ENCODE data around the gene ALDH3A2. TPM values are rescaled to one million over a fixed set of nuclear protein-coding genes. Genes with fewer than 3 reads are reported as not detected.

Gene ALDH3A2
- total and polyA plus RNA-seq, 2 donors (not counting 1 experiment from before 2014, with no cell fraction given), result 7.5 to 35.1 TPM

DNA sequence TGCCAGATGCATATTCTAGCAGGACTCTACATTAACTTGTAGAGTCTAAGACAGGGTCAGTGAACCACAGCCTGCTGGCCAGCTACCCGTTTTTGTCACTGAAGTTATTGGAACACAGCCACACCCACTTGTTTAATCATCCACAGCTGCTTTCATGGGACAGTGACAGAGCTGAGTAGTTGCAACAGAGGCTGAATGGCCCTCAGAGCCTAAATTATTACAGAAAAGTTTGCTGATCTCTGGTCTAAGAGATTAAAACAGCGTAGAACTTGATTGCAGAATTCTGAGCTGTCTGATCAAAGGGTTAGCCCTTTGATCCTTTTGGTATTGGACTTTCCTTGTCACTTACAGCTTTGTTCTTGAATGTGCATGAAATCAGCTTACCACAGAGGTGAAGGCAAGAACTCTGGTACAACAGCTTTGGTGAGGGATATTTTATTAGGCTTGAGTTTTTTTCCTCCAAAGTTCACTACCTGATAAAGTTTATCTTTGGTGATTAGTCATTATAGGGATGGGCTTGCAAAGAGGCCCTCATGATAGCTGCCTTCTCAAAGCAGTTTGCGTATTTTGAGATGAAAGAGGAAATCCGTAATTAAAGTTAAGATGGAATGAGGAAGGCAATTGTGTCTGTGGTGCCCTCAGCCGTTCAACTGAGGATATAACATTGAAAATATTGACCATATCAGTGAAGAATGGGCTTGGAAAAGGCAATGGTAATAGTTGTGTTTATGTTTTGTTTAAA lies 23.6 kb downstream of the ALDH3A2 start:
- ChIA-PET POLR2A (no interaction called here), CTCF (interaction anchor here (1.5 kb wide), 1 partner anchor 16 kb away, joined by 3 read pairs; no protein-coding TSS in a partner anchor)
- H3K27me3 Mint-ChIP-seq, result no peaks in the 10 kb centered on the region
- H3K4me1 Mint-ChIP-seq, result peaks cover 18% of the 10 kb centered on the region
- Histone ChIP-seq H3K79me2 (ENCODE audit: control insufficient read depth, insufficient read depth, low read length) (no peaks in the 10 kb centered on the region), H2AFZ (ENCODE audit: insufficient read depth, low read depth, low read length, poor library complexity, severe bottlenecking) (no peak overlapping the region), H3K4me2 (replicated peaks; ENCODE audit: low read depth, low read length, poor library complexity, severe bottlenecking) (no peak overlapping the region), H3K27ac (ENCODE audit: low read length in 2 of 2) (no peak overlapping the region), H3K4me1 (ENCODE audit: control insufficient read depth in 2 of 2, insufficient read depth in 2 of 2, low read length in 2 of 2) (peaks cover 9 to 15% of the 10 kb centered on the region in 2 donors), H3K27me3 (replicated peaks in 1 of 4; ENCODE audit: control extremely low read depth in 1 of 4, control insufficient read depth in 3 of 4, insufficient read depth in 4 of 4, low read length in 3 of 4) (no peaks in the 10 kb centered on the region), H3K9me3 (ENCODE audit: control extremely low read depth in 1 of 3, control insufficient read depth in 2 of 3, insufficient read depth in 1 of 3, low read length in 2 of 3) (no peaks in the 10 kb centered on the region), H4K20me1 (ENCODE audit: control insufficient read depth, insufficient read depth, low read length, poor library complexity, severe bottlenecking) (no peaks in the 10 kb centered on the region), H3K4me3 (ENCODE audit: control extremely low read depth in 1 of 5, extremely low read depth in 1 of 5, insufficient read depth in 1 of 5, low read depth in 2 of 5, low read length in 4 of 5) (no peak overlapping the region), H3K9ac (ENCODE audit: low read length) (no peak overlapping the region), H3K36me3 (replicated peaks in 1 of 2; ENCODE audit: control extremely low read depth in 1 of 2, control insufficient read depth in 1 of 2, extremely low read depth in 1 of 2, insufficient read depth in 2 of 2, low read length in 1 of 2) (peaks cover 6 to 11% of the 10 kb centered on the region in 2 experiments)
- WGBS (ENCODE audit: insufficient coverage), result 90% methylated on average over 4 of the region's 5 CpGs
- no peak for ATAC-seq (ENCODE audit: low read depth)
- H3K27ac Mint-ChIP-seq, result no peak overlapping the region
- TF ChIP-seq, protein P1, sequence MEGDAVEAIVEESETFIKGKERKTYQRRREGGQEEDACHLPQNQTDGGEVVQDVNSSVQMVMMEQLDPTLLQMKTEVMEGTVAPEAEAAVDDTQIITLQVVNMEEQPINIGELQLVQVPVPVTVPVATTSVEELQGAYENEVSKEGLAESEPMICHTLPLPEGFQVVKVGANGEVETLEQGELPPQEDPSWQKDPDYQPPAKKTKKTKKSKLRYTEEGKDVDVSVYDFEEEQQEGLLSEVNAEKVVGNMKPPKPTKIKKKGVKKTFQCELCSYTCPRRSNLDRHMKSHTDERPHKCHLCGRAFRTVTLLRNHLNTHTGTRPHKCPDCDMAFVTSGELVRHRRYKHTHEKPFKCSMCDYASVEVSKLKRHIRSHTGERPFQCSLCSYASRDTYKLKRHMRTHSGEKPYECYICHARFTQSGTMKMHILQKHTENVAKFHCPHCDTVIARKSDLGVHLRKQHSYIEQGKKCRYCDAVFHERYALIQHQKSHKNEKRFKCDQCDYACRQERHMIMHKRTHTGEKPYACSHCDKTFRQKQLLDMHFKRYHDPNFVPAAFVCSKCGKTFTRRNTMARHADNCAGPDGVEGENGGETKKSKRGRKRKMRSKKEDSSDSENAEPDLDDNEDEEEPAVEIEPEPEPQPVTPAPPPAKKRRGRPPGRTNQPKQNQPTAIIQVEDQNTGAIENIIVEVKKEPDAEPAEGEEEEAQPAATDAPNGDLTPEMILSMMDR (IDR thresholded peaks at IDR 0.05), result no peak
- H3K9me3 Mint-ChIP-seq (ENCODE audit: insufficient read depth), result no peaks in the 10 kb centered on the region
- intact Hi-C loops (cut with micrococcal nuclease), result no loop called here
- H3K4me3 Mint-ChIP-seq, result no peak overlapping the region
- DNase-seq, result no peak

DNA sequence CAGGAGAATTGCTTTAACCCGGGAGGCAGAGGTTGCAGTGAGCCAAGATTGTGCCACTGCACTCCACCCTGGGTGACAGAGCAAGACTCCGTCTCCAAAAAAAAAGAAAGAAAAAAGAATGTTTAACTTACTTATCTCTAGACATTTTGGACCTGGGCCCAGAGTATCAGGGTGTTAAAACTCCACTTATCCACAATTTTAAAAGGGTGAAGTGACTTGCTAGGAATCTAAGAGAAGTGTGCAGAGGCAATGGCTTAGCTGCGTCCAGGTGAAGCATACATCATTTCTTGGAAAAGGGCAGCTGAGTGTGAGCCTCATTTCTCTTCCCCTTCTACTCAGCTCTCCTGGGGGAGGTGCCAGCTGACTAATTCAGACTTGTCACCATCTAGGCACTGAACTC lies 25.1 kb downstream of the ALDH3A2 start:
- WGBS (ENCODE audit: insufficient coverage), result 100% methylated on average over 1 of the region's 3 CpGs
- Histone ChIP-seq H3K4me3 (ENCODE audit: control extremely low read depth in 1 of 5, extremely low read depth in 1 of 5, insufficient read depth in 1 of 5, low read depth in 2 of 5, low read length in 4 of 5) (no peak overlapping the region), H4K20me1 (ENCODE audit: control insufficient read depth, insufficient read depth, low read length, poor library complexity, severe bottlenecking) (no peaks in the 10 kb centered on the region), H3K79me2 (ENCODE audit: control insufficient read depth, insufficient read depth, low read length) (no peaks in the 10 kb centered on the region), H3K9me3 (ENCODE audit: control extremely low read depth in 1 of 3, control insufficient read depth in 2 of 3, insufficient read depth in 1 of 3, low read length in 2 of 3) (no peaks in the 10 kb centered on the region), H3K9ac (ENCODE audit: low read length) (no peak overlapping the region), H3K4me2 (replicated peaks; ENCODE audit: low read depth, low read length, poor library complexity, severe bottlenecking) (no peak overlapping the region), H3K27me3 (replicated peaks in 1 of 4; ENCODE audit: control extremely low read depth in 1 of 4, control insufficient read depth in 3 of 4, insufficient read depth in 4 of 4, low read length in 3 of 4) (no peaks in the 10 kb centered on the region), H3K27ac (ENCODE audit: low read length in 2 of 2) (no peak overlapping the region), H3K36me3 (replicated peaks in 1 of 2; ENCODE audit: control extremely low read depth in 1 of 2, control insufficient read depth in 1 of 2, extremely low read depth in 1 of 2, insufficient read depth in 2 of 2, low read length in 1 of 2) (peaks cover 6 to 11% of the 10 kb centered on the region in 2 experiments), H2AFZ (ENCODE audit: insufficient read depth, low read depth, low read length, poor library complexity, severe bottlenecking) (no peak overlapping the region), H3K4me1 (ENCODE audit: control insufficient read depth in 2 of 2, insufficient read depth in 2 of 2, low read length in 2 of 2) (peaks cover 9 to 15% of the 10 kb centered on the region in 2 donors)
- Mint-ChIP-seq H3K27ac (no peak overlapping the region), H3K9me3 (ENCODE audit: insufficient read depth) (no peaks in the 10 kb centered on the region), H3K27me3 (no peaks in the 10 kb centered on the region), H3K4me3 (no peak overlapping the region), H3K4me1 (peaks cover 18% of the 10 kb centered on the region)
- ChIA-PET POLR2A (no interaction called here), CTCF (no interaction called here)
- intact Hi-C loops (cut with micrococcal nuclease), result no loop called here
- TF ChIP-seq, protein P1 (IDR thresholded peaks at IDR 0.05), result no peak
- TF ChIP-seq EZH2 (IDR thresholded peaks at IDR 0.05; ENCODE audit: borderline replicate concordance, insufficient read depth, low read depth, low read length, poor library complexity, severe bottlenecking), result no peak
- no peak for DNase-seq
- ATAC-seq (ENCODE audit: low read depth), result no peak
